GM12801 (cell line): Measurements from ENCODE around the gene ENTREP3.

Experiments
- CTCF ChIP-seq: IDR thresholded peaks from one replicate; pipeline ENCODE4 v1.5.1; 2011; ENCODE audit warnings: control low read depth; ENCODE audit not compliant: insufficient read length; ENCODE audit errors: extremely low read depth

ENTREP3 gene

GRCh38 chr1:155242805-155243358 lies 12.4 kb downstream of the ENTREP3 start:
- no peak for TF ChIP-seq CTCF

- TF ChIP-seq CTCF: no peak
Observed at GRCh38 chr1:155241841-155242264, 13.4 kb downstream of the ENTREP3 start.

GRCh38 chr1:155241069-155241679 lies 14.1 kb downstream of the ENTREP3 start:
- no peak for TF ChIP-seq CTCF

- no peak for TF ChIP-seq CTCF
Observed at GRCh38 chr1:155236451-155236850, 18.8 kb downstream of the ENTREP3 start.

GRCh38 chr1:155228096-155228427 lies 27.2 kb downstream of the ENTREP3 start:
- no peak for TF ChIP-seq CTCF

GRCh38 chr1:155227261-155228095 lies 27.8 kb downstream of the ENTREP3 start:
- no peak for TF ChIP-seq CTCF

GRCh38 chr1:155226910-155227260 lies 28.4 kb downstream of the ENTREP3 start:
- no peak for TF ChIP-seq CTCF
